Smooth muscle cell (in vitro differentiated cells): ENCODE data around the gene AQP5. TPM values are rescaled to one million over a fixed set of nuclear protein-coding genes. Genes with fewer than 3 reads are reported as not detected.
A peak's percentile ranks its signal among the peaks of the same experiment; 100 is the strongest.

Experiments used
- DNase-seq: peaks from one replicate; lab custom pipeline; 2025; ENCODE audit not compliant: unreplicated experiment; lab: John Stamatoyannopoulos, UW
- H2AFZ ChIP-seq: fragments of 200-600 bp; sonication (generic); 2 replicates; pipeline ENCODE4 v1.6.0; 2016; ENCODE audit warnings: antibody characterized with exemption, low read depth, mild to moderate bottlenecking
- H3F3A ChIP-seq: fragments of 200-600 bp; sonication (generic); 2 replicates; pipeline ENCODE4 v1.6.0; 2017; ENCODE audit warnings: antibody characterized with exemption, low read depth
- H3K27ac ChIP-seq: fragments of 200-600 bp; sonication (generic); 2 replicates; pipeline ENCODE4 v1.5.1; 2016; ENCODE audit warnings: low read depth, mild to moderate bottlenecking
- H3K27me3 ChIP-seq: fragments of 200-600 bp; sonication (generic); 2 replicates; pipeline ENCODE4 v1.6.1; 2016; ENCODE audit warnings: low read depth, mild to moderate bottlenecking
- H3K36me3 ChIP-seq: fragments of 200-600 bp; sonication (generic); 2 replicates; pipeline ENCODE4 v1.5.1; 2016; ENCODE audit warnings: low read depth
- H3K4me1 ChIP-seq: fragments of 200-600 bp; sonication (generic); 2 replicates; pipeline ENCODE4 v1.5.1; 2016; ENCODE audit warnings: low read depth
- H3K4me2 ChIP-seq: fragments of 200-600 bp; sonication (generic); 2 replicates; pipeline ENCODE4 v1.6.0; 2016; ENCODE audit warnings: mild to moderate bottlenecking
- H3K4me3 ChIP-seq: fragments of 200-600 bp; sonication (generic); 2 replicates; pipeline ENCODE4 v1.5.1; 2016; ENCODE audit warnings: mild to moderate bottlenecking
- H3K79me2 ChIP-seq: fragments of 200-600 bp; sonication (generic); 2 replicates; pipeline ENCODE4 v1.6.0; 2016; ENCODE audit warnings: low read depth, mild to moderate bottlenecking
- H3K9ac ChIP-seq: fragments of 200-600 bp; sonication (generic); 2 replicates; pipeline ENCODE4 v1.6.0; 2016; ENCODE audit warnings: low read depth
- H3K9me3 ChIP-seq: fragments of 200-600 bp; sonication (generic); replicated peaks from 2 replicates; pipeline ENCODE4 v1.5.1; 2016; ENCODE audit warnings: low read depth
- H4K20me1 ChIP-seq: fragments of 200-600 bp; sonication (generic); 2 replicates; pipeline ENCODE4 v1.6.0; 2016; ENCODE audit warnings: low read depth
- WGBS: methylation state at CpG from one replicate; pipeline ENCODE4 v1.1.7; 2016; ENCODE audit warnings: low lambda C conversion rate; 5-methylcytosine and 5-hydroxymethylcytosine counted together
- polyA plus RNA-seq: library from polyadenylated mRNA; unstranded; fragments of >200 nt; fragmentation: Nextera tagmentation; extraction: Ambion mirVana; gene quantifications from 2 replicates; pipeline ENCODE4 v1.2.1, GENCODE V29; 2016
- total RNA-seq: library from RNA; depleted of rRNA; stranded (reverse); fragments of >200 nt; gene quantifications from 2 replicates; pipeline ENCODE4 v1.2.3, GENCODE V29; 2014
- TF ChIP-seq, protein P1 (sequence below): fragments of 200-600 bp; sonication (generic); IDR thresholded peaks from 2 replicates; pipeline ENCODE4 v1.5.1; 2017; ENCODE audit warnings: borderline replicate concordance, mild to moderate bottlenecking, antibody characterized with exemption; ENCODE audit not compliant: insufficient read depth, poor library complexity, severe bottlenecking

The AQP5 gene
- total and polyA plus RNA-seq, 2 experiments from 2014 or later = not detected

DNA sequence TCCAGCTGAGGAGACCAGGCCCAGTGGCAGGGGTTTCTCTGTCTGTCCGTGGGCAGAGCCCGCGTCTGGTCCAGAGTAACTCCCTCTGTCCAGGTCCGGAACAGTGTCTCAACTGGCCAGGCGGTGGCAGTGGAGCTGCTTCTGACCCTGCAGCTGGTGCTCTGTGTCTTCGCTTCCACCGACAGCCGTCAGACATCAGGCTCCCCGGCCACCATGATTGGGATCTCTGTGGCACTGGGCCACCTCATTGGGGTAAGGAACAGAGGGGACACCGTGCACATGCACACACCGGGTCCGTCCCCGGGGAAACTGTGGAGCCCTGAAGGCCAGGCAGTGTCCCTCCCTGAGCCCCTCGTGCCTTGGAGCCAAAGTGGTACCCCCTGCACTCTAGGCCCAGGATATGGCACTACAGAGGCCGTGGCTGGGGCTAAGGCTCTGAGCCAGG, 12.6 kb downstream of the AQP5 start:
- H3K36me3 ChIP-seq = no peaks in the 10 kb centered on the region
- H3F3A ChIP-seq = no peaks in the 10 kb centered on the region
- DNase-seq = no peak
- no peak overlapping the region for H3K4me3 ChIP-seq
- H4K20me1 ChIP-seq = no peaks in the 10 kb centered on the region
- H3K9ac ChIP-seq = no peak overlapping the region
- H3K4me2 ChIP-seq = no peak overlapping the region
- H3K27ac ChIP-seq = no peak overlapping the region
- H3K4me1 ChIP-seq = no peaks in the 10 kb centered on the region
- peaks cover 38% of the 10 kb centered on the region for H3K27me3 ChIP-seq
- H3K79me2 ChIP-seq = no peaks in the 10 kb centered on the region
- TF ChIP-seq, protein P1, sequence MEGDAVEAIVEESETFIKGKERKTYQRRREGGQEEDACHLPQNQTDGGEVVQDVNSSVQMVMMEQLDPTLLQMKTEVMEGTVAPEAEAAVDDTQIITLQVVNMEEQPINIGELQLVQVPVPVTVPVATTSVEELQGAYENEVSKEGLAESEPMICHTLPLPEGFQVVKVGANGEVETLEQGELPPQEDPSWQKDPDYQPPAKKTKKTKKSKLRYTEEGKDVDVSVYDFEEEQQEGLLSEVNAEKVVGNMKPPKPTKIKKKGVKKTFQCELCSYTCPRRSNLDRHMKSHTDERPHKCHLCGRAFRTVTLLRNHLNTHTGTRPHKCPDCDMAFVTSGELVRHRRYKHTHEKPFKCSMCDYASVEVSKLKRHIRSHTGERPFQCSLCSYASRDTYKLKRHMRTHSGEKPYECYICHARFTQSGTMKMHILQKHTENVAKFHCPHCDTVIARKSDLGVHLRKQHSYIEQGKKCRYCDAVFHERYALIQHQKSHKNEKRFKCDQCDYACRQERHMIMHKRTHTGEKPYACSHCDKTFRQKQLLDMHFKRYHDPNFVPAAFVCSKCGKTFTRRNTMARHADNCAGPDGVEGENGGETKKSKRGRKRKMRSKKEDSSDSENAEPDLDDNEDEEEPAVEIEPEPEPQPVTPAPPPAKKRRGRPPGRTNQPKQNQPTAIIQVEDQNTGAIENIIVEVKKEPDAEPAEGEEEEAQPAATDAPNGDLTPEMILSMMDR = peak; percentile 41
- WGBS = 71% methylated on average over 15 of the region's 15 CpGs
- H2AFZ ChIP-seq = no peak overlapping the region
- no peaks in the 10 kb centered on the region for H3K9me3 ChIP-seq

DNA sequence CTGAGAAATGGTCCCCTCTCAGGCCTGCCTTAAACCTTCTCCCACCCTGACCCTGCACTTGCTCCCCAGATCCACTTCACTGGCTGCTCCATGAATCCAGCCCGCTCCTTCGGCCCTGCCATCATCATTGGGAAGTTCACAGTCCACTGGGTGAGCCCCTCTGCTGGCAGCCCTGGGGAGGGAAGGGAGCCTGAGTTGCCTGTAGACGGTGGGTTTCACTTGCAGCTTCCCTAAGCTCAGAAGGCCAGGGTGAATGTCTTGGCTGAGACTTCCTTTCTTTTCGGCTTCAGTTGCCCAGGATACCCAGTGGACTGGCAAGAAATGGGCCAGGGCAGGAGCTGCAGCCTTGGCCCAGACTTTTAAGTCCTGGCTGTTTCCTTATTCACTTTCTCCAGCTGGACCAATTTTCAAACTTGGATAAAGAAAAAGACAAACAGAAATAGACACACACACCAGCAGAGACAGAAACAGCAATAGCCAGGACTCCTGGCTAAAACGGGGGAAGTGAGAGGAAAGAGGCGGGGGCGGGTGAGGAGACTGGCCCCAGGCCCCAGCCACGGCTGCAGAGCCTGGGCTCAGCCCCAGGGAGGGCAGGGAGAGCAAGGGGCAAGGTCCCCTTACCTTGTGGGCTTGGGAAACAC, 13.1 kb downstream of the AQP5 start:
- Histone ChIP-seq H3K36me3 (no peaks in the 10 kb centered on the region), H3K9ac (no peak overlapping the region), H3K9me3 (no peaks in the 10 kb centered on the region), H3F3A (no peaks in the 10 kb centered on the region), H3K4me2 (no peak overlapping the region), H4K20me1 (no peaks in the 10 kb centered on the region), H3K4me3 (no peak overlapping the region), H3K27me3 (peaks cover 32% of the 10 kb centered on the region), H2AFZ (no peak overlapping the region), H3K79me2 (no peaks in the 10 kb centered on the region), H3K27ac (no peak overlapping the region), H3K4me1 (no peaks in the 10 kb centered on the region)
- DNase-seq = no peak
- TF ChIP-seq, protein P1 = no peak
- 77% methylated on average over 8 of the region's 8 CpGs for WGBS

DNA sequence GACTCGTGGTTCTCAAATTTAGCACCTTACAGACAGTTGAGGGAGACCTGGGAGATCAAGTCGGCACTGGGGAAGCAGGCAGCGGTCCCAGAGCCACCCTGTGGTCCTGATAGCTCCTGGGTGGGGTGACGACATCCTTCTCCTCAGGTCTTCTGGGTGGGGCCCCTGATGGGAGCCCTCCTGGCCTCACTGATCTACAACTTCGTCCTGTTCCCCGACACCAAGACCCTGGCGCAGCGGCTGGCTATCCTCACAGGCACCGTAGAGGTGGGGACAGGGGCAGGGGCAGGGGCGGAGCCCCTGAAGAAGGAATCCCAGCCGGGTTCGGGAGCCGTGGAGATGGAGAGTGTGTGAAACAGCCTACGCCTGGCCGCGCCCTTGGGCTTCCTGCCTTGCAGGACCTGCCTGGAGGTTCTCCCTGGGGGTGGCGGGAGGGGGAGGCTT, 13.7 kb downstream of the AQP5 start:
- H3K27me3 ChIP-seq = peaks cover 28% of the 10 kb centered on the region
- no peak overlapping the region for H3K27ac ChIP-seq
- WGBS = 77% methylated on average over 15 of the region's 17 CpGs
- no peaks in the 10 kb centered on the region for H3K79me2 ChIP-seq
- no peak for DNase-seq
- H4K20me1 ChIP-seq = no peaks in the 10 kb centered on the region
- H3K9me3 ChIP-seq = no peaks in the 10 kb centered on the region
- TF ChIP-seq, protein P1 = no peak
- H3K36me3 ChIP-seq = no peaks in the 10 kb centered on the region
- no peak overlapping the region for H3K9ac ChIP-seq
- no peak overlapping the region for H3K4me2 ChIP-seq
- H3F3A ChIP-seq = no peaks in the 10 kb centered on the region
- no peaks in the 10 kb centered on the region for H3K4me1 ChIP-seq
- H2AFZ ChIP-seq = no peak overlapping the region
- no peak overlapping the region for H3K4me3 ChIP-seq

DNA sequence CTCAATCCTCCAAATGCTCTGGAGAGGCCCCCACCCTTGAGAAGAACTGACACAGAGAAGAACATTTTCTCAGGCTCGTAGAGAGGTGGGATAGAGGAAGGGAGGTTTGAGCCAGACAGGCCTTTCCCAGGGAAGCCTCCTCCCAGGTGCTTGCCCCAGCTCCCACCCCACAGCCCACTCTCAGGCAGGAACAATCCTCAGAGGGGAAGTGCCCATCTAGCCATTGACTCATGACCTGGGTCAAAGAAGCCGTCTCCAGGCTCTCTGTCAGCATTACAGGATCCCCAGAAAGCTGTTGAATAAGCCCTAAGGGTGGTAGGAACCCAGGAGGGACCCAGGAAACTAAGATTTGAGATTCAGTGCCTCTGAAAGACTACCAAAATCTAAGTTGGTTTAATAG, 14.9 kb downstream of the AQP5 start:
- 91% methylated on average over 2 of the region's 2 CpGs for WGBS
- H3K36me3 ChIP-seq = no peaks in the 10 kb centered on the region

More for the DNA sequence above, 14.9 kb downstream of the AQP5 start:
- Histone ChIP-seq H3K79me2 (no peaks in the 10 kb centered on the region), H2AFZ (no peak overlapping the region), H3K9ac (no peak overlapping the region), H3K4me3 (no peak overlapping the region), H3F3A (no peaks in the 10 kb centered on the region), H3K9me3 (no peaks in the 10 kb centered on the region), H3K27me3 (peaks cover 23% of the 10 kb centered on the region), H3K27ac (no peak overlapping the region), H3K4me1 (no peaks in the 10 kb centered on the region), H3K4me2 (no peak overlapping the region), H4K20me1 (no peaks in the 10 kb centered on the region)
- TF ChIP-seq, protein P1 = no peak
- DNase-seq = no peak
